Measurements from ENCODE around the gene OR11L1.

DNA sequence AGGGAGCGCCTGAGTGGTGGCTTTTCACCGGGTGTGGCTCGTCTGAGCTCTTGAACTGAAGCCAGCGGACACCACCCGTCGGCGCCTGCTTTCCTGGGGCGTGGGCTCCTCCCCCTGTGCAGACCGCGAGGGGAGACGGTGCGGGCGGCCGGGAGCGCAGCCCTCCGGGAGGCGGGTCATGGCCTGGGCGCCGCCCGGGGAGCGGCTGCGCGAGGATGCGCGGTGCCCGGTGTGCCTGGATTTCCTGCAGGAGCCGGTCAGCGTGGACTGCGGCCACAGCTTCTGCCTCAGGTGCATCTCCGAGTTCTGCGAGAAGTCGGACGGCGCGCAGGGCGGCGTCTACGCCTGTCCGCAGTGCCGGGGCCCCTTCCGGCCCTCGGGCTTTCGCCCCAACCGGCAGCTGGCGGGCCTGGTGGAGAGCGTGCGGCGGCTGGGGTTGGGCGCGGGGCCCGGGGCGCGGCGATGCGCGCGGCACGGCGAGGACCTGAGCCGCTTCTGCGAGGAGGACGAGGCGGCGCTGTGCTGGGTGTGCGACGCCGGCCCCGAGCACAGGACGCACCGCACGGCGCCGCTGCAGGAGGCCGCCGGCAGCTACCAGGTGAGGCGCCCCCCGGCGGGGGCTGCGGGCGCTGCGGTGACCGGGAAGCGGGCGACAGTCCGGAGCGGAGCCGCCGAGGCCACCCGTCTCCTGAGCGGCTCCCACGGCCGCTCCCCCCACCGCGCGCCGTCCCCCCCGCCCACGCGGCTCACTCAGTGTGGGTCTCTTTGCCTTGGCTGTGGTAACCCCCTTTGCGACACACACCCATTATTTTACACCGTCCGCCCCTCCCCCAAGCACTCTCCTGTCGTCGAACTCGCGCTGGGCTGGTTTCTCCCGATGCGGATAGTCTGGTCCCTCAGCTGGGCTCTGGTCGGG lies 15.6 kb upstream of the OR11L1 start, which contains the start of gene TRIM58:
- TF ChIP-seq POLR2A (IDR thresholded peaks at IDR 0.05) (no peak), CTCF (IDR thresholded peaks at IDR 0.05) (peak in 1 of 4 donors; percentile 41)
